Ureter (tissue), 1 donor: ENCODE data around the gene NME1. TPM values are rescaled to one million over a fixed set of nuclear protein-coding genes. Genes with fewer than 3 reads are reported as not detected.
A peak's percentile ranks its signal among the peaks of the same experiment; 100 is the strongest.
"Not testable (repeated sequence)": the region's sequence is repeated elsewhere in the genome, so short reads cannot be mapped to it uniquely, and the experiment has no call there.

ENCODE experiments used
- DNase-seq: peaks from one replicate; pipeline ENCODE4 v3.0.0-alpha.2; 2020; ENCODE audit warnings: low spot score
- total RNA-seq: library from RNA; stranded (reverse); gene quantifications from one replicate; pipeline ENCODE4 v1.2.4, GENCODE V29; 2023
- donor health status: DM: yes; HTN: yes; CAD: no.

The NME1 gene
- total RNA-seq: 99.4 TPM

DNA sequence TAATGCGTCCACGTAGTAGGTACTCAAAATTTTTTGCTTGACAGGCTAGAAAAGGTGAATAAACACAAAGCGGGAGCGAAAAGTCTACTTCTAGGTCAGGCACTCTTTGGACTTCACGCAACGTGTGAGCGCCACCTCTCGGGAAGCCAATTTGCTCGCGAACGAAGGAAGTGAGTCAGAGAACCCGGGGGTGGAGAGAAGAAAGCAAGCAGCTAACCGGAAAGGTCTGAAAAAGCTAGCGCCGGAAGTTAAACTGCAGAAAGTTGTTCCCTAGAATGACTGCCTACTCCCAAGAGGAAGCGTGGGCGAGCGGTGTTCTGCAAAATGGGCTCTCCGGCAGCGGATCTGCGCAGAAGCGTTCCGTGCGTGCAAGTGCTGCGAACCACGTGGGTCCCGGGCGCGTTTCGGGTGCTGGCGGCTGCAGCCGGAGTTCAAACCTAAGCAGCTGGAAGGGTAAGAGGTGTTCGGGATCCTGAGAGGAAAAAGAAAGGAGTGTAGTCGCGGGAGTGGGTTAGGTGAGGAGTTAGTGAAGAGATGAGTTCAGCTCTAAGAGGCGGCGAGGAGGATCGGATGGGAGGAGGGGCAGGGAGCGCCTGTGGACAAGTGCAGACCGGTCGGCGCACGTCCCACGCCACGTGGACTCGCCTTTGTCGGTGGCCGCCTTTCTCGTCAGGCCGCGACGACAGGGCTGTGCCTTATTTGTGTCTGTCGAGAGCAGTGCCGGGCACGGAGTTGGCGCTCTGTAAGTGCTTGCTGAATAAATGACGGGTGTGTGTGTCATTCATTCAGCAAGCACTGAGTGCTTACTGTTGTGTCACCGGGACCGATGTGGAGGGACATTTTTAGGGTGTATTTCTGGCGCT lies at the start of gene NME1:
NME1 (plus strand) TSS at position 350 of the 863 bp plus-strand sequence. CDS start 2,096 bp downstream, outside the sequence.
- peak; percentile 97 for DNase-seq

DNA sequence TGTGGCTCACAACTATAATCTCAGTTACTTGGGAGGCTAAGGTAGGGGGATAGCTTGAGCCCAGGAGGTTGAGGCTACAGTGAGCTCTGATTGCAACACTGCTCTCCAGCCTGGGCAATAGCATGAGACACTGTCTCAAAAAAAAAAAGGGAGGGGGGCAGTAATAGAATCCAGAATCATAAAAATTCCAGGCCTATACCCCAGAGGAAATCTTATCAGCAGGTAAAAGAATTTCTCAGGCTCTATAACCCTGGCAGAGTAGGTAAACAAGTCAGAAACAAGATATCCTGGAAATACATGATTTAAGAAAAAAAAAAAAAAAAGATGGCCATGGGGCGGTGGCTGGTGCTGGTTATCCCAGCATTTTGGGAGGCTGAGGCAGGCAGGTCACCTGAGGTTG lies 45.6 kb upstream of the NME1 start:
- DNase-seq: no peak

DNA sequence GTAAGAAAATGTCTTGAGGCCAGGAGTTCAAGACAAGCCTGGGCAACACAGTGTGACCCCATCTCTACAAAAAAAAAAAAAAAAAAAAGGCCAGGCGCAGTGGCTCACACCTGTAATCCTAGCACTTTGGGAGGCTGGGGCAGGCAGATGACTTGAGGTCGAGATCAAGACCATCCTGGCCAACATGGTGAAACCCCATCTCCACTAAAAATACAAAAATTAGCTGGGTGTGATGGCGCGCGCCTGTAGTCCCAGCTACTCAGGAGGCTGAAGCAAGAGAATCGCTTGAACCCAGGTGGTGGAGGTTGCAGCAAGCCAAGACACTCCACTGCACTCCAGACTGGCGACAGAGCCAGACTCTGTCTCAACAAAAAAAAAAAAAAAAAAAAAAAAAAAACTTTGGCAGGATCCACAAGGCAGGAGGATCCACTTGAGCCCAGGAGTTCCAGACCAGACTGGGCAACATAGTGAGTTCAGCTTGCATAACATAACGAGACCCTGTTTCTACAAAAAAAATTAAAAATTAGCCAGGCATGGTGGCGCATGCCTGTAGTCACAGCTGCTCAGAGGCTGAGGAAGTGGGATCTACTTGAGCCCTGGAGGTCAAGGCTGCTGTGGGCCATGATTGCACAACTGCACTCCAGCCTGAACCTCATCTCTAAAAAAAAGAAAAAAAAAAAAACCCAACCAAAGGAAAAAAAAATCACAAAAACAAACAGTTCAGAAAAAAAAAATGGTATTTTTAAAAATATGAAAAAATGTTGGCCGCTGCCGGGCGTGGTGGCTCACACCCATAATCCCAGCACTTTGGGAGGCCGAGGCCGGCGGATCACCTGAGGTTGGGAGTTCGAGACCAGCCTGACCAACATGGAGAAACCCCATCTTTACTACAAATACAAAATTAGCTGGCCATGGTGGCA lies 40.8 kb upstream of the NME1 start:
- DNase-seq: not testable (repeated sequence)

DNA sequence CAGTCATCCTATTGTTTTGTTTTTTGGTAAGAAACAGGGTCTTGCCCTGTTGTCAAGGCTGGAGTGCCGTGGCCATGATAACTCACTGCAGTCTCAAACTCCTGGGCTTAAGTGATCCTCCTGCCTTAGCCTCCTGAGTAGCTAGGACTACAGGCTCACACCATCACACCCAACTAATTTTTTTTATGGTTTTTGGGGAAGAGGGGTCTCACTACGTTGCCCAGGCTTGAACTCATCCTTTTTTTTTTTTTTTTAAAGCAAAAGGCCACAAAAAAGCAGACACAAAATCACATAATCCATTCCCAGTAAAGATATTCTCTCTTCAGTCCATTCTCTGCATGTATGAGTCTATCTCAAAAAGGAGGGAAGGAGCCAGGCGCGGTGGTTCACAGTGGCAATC lies 38.2 kb upstream of the NME1 start:
- no peak for DNase-seq

DNA sequence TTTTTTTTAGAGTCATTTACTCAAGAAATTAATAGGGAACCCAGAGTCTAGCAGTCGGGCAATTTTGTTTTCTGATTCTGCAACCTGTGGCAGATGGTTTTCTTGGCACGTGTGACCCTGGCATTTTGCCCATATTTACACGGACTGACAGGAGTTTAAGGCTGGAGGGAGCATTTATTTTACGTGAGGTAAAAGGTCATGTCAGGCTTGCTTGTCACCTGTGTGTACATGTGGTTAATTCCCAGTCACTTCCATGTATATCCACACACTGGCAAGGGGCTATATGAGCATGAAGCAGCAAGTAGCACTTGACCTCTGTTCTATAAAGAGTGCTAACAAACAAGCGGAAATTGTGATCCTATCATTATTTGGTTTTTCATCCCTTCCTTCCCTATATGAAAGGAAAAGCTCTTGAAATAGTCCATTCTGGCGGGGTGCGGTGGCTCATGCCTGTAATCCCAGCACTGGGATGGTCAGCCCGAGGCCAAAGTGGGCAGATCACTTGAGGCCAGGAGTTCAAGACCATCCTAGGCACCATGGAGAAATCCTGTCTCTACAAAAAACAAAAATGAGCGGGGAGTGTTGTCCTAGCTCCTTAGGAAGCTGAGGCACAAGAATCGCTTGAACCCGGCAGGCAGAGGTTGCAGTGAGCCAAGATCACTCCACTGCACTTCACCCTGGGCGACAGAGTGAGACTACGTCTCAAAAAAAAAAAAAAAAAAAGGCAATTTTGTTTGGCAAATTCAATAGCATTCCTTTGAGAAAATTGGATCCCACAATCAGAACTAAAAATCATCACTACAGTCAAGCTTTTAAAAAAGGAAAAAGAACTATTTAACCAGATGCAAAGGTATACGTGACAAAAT lies 34.8 kb upstream of the NME1 start:
- DNase-seq: peak; percentile 47

DNA sequence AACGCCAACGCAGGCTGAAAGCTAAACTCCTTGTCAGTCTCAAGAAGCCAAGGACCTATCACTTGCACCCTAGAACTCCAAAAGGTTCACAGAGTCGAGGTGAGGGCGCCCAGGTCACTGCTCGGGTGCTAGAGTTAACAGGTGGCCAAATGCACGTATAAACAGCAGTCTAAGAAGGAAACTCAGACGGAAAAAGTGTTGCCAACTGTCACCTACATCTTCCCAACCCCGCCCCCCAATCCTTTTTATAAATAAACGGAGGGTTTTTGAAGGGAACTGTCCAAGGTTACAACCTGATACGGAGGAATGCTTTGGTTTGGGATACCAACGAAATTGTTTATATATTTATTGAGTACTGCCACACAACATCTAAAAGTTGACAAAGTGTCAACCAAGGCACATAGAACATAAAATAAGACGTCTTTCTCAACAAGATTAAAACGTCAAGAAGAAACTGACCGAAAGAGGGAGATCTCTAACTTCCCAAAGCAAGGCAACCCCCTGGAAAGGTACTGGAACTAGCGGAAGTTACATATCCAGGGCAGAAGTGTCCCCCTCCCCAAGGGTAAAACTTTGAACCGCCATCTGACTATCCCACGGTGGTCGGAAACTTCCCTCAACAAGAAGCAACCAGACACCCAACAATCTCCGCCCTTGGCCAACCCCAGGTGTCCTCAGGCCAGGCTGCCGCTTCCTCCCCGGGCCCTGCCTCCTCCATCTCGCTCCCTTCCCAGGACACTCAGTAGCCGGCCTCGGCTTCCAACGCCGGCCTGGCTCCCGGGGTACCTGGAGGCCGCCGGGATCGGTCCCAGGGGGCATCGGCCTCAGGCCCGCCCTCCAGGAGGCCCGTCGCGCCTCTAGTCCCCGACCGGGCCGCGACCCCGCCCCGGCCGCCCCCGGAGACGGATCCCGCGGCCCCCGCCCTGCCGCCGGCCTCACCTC lies 33.7 kb upstream of the NME1 start:
- DNase-seq: peak; percentile 56

DNA sequence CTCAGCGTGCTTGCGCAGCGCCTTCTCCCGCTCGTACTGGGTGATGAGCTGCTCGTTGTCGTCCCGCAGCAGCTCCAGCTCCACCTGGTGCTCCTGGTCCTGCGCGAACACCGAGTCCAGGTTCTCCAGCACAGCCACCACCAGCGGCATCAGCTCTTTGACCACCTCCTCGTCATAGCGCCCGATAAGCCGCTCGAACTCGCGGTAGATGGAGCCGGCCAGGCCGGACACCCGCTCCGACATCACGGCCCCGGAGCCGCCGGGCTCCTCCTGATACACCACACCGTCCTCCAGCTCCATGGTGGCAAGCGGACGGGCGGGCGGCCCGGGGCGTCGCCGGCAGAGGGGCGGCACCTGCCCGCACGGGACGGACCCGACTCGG lies 33.0 kb upstream of the NME1 start:
- DNase-seq: no peak

DNA sequence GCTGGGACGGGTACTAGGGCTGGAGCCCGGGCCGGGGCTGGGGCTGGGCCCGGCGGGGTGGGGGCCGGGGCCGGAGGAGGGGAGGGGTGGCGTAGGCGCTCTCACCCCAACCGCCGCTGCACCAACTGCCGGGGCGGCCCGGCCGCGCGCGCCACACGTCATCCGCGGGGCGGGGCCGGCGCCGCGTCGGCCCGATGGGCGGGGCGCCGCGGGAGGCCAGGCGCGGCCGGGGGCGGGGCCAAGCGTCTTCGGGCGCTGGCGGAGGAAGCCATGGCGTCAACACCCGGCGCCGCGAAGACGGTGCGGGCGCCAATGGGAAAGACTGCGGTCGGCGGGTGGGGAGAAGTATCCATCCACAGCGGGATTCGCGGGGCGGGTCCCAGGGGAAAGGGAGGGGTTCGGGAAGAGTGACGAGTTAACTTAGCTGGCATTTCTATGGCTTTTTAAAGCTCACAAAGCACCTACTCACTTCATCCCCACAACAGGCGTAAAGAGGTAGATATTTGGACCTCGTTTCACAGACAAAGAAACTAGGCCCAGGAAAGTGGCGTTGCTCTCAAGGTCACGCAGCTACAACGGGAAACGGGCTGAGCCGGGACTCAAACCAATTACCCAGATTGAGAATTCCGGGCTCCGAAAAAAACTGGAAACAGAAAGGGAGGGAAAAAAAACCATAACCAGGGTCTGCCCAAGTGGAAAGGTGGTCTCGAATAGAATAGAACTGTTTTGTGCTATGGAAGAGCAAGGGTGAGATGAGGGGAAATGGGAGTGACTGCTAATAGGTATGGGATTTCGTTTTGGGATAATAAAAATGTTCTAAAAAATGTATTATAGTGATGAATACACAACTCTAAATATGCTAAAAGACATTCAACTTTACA lies 32.4 kb upstream of the NME1 start, which contains the start of gene SPAG9:
SPAG9 (minus strand) TSS at position 130 of the 881 bp plus-strand sequence. CDS start 212 bp downstream, outside the sequence.
- peak; percentile 94 for DNase-seq

DNA sequence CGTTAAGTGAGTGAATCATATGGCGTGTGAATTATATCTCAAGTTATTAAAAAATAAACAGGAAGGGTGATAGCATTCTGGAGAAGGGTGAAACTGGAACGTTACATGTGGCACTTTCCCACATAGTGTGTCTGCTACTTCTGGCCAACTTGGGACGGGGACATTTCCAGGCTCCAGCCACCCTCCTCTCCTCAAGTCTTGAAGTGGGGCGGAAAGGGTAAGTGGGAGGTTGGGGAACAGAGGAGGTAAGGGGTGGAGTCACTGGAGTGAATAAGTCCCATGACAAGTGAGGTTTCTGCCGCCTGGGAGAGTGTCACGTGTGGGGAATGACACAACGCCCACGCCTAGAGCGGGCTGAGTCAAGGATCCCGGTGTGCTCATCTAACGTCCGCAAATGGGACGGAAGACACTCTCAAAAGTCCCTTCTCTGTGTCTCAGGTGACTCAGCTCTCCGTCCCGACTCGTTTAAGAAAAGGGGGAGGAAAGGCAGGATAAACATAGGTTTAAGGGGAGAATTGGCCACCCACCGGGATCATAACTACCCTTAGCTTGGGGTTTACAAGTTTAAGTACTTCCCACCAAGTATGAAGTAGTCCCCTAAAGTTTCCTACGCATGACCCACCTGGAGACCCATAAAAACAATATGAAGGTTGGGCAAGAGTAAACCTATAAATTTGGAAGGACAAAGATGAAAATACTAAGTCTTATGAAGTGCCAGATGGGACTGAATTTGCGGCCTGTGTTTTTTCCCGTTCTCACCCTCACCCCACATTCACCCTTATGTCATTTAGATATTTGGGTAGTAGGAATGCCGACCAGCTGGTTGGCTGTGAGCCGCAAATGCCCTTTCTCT lies 31.5 kb upstream of the NME1 start:
- DNase-seq: peak; percentile 92

DNA sequence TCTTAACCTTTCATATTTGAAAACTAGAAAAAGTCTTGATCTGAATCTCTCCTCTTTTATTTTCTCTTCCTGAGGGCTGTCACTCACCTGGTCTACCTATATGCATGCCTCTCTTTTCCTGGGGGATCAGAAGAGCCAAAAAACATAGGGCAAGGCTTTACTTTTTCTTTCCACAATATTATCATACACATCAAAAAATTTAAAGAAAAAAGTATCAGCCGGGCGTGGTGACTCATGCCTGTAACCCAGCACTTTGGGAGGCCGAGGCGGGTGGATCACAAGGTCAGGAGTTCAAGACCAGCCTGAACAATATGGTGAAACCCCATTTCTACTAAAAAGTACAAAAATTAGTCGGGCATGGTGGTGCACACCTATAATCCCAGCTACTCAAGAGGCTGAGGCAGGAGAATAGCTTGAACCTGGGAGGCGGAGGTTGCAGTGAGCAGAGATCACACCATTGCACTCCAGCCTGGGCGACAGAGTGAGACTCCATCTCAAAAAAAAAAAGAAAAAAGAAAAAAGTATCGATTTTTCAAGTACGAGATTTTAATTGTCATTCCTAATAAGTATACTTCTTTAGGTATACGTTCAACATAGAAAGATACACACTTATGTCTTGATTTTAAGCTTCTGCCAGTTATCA lies 30.8 kb upstream of the NME1 start:
- not testable (repeated sequence) for DNase-seq

DNA sequence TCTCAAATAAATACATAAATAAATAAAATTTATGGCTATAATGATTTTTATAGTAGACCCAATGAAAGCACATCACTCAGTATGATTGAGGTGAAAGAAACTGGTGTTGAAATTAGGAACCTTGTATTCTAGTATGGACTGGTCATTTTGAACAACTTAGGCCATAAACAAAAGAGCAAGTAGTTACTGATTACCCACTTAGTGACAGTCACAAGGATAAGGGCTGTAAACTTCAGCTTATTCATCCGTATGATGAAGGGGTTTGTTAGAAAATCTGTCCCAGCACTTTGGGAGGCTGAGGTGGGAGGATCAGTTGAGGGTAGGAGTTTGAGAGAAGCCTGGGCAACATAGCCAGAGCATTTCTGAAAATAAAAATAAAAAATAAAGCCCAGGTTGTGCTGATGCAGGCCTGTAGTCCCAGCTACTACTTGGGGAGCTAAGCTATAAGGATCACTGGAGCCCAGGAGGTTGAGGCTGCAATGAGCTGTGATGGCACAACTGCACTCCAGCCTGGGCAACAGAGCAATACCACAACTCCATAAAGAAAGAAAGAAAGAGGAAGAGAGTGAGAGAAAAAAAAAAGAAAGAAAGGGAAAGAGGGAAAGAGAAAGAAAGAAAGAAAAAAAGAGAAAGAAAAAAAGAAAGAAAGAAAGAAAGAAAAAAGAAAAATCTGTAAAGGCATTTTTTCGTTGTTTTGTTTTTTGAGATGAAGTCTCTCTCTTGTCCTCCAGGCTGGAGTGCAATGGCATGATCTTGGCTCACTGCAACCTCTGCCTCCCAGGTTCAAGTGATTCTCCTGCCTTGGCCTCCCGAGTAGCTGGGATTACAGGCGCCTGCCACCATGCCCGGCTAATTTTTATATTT lies 28.5 kb upstream of the NME1 start:
- DNase-seq: no peak

DNA sequence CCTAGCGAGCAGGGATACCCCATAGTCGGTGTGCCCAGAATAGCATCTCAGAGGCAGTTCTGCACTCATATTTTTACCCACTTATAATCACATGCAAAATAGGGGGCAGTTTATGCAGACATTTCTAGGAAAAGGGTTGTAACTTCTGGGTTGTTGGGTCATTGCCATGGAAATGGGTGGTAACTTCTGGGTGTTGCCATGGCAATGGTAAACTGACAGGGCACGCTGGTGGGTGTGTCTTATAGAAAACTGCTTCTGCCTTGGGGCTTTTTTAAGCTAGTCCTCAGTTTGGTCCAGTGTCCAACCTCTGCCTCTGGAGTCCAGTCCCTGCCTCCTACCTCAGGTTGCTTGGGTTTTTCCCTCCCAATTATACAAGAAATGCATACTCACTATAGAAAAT lies 25.3 kb upstream of the NME1 start:
- DNase-seq: no peak

DNA sequence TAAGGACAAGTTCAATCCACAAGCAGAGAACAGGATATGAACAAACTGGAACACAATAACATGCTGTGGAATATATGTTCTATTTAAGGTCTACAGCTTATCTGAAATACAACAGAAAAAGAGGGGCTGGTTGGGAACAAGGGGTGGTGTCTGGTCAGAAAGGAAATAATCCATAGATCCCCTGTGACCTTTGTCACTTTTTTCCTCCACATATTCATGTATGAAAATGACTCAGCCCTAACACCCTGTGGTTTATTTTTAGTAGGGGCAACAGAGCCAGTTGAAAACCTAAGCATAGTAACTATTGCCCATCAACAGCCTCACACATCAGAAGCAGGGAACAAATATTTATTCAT lies 20.4 kb upstream of the NME1 start:
- no peak for DNase-seq

DNA sequence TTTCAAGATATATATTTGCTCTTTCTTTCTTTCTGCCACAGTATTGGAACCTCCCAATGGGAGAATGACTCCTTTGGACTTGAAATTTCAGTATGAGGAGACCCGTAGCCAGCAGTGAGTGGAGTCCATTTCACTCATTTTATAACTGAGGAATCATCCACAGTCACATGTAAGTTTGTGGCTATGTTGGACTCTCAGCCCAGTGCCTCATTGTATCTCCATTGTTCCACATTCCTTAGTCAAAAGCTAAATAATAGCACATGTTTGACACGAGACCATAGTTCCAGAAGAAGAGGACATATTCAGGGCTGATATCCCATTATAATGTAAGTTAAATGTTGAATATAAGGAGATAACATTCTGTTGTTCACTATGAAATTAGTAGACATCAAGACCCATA lies 20.0 kb upstream of the NME1 start:
- no peak for DNase-seq

DNA sequence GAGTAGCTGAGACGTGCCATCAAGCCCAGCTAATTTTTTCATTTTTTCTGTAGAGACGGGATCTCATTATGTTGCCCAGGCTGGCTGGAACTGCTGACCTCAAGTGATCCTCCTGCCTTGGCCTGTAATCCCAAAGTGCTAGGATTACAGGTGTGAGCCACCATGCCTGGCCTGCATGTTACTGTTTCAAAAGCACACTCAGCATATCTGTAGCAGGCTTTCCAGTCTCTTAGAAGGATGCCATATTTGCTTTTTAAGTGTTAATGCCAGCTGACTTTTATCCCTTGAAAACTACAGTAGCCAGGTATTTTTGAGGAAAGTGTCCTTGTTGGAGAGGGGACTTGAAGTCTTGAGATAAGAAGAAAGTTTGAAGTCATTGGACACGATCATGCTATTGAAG lies 17.4 kb upstream of the NME1 start:
- DNase-seq: no peak

DNA sequence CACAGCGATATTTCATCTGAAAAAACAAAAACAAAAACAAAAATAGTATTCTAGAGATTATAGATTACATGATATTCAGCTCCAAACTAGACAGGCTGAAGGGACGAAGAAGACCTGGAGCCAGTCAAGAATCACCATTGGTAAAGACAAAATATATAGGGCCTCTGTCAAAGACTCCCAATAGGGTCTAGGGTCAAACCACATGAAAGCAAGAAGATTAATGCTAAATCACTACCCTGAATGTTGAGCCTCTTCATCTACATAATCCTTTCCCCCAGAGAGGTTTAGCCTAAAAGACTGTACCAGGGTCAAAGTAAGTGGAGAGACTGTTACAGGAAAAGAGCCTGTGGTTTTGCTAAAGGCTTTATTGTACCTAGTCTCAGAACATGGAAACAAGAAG lies 10.8 kb upstream of the NME1 start:
- DNase-seq: no peak
